ENCODE measurements around the gene CCDC186.

DNA sequence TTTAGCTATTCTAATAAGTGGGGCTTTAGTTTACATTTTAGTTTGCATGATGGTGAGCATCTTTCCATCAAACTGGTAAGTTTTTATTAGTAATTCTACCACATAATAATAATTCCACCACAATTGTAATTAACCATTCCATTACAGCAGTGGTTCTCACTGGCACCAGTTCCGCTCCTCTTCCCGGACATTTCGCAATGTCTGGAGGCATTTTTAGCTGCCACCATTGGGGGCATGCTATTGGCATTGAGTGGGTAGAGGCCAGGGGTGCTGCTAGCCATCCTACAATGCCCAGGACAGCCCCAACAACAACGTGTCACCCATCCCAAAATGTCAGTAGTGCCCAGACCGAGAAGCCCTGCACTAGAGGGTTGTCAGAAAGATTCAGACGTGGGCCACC lies 98.9 kb downstream of the CCDC186 start:
- TF ChIP-seq, protein P1, sequence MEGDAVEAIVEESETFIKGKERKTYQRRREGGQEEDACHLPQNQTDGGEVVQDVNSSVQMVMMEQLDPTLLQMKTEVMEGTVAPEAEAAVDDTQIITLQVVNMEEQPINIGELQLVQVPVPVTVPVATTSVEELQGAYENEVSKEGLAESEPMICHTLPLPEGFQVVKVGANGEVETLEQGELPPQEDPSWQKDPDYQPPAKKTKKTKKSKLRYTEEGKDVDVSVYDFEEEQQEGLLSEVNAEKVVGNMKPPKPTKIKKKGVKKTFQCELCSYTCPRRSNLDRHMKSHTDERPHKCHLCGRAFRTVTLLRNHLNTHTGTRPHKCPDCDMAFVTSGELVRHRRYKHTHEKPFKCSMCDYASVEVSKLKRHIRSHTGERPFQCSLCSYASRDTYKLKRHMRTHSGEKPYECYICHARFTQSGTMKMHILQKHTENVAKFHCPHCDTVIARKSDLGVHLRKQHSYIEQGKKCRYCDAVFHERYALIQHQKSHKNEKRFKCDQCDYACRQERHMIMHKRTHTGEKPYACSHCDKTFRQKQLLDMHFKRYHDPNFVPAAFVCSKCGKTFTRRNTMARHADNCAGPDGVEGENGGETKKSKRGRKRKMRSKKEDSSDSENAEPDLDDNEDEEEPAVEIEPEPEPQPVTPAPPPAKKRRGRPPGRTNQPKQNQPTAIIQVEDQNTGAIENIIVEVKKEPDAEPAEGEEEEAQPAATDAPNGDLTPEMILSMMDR (conservative IDR thresholded peaks at IDR 0.05): no peak
- no peak for TF ChIP-seq EZH2 (IDR thresholded peaks at IDR 0.05; ENCODE audit: low read depth)

All from PC-9 (cell line).